HG03442 (cell line): Measurements from ENCODE around the gene GSTM1.

Experiments
- ATAC-seq: cut with Tn5 transposase; IDR thresholded peaks from one replicate; pipeline ENCODE4 v1.9.1; 2021; ENCODE audit warnings: mild to moderate bottlenecking, moderate library complexity; ENCODE audit not compliant: unreplicated experiment

The GSTM1 gene

GRCh38 chr1:109726007-109726406 lies 38.4 kb downstream of the GSTM1 start:
- no peak for ATAC-seq

- no peak for ATAC-seq
Measured at GRCh38 chr1:109726728-109727373, 39.2 kb downstream of the GSTM1 start.

- ATAC-seq = no peak
Measured at GRCh38 chr1:109728870-109729269, 41.3 kb downstream of the GSTM1 start.

GRCh38 chr1:109730666-109731065 lies 43.0 kb downstream of the GSTM1 start:
- no peak for ATAC-seq

GRCh38 chr1:109732390-109732881 lies 44.8 kb downstream of the GSTM1 start:
- no peak for ATAC-seq

GRCh38 chr1:109733236-109733870 lies 45.7 kb downstream of the GSTM1 start:
- ATAC-seq = no peak

- ATAC-seq = peak; percentile 89
Measured at GRCh38 chr1:109739738-109740614, 52.4 kb downstream of the GSTM1 start.

GRCh38 chr1:109740615-109741373 lies 53.2 kb downstream of the GSTM1 start, which contains the start of gene GSTM3:
Gene GSTM3 (minus strand): TSS chr1:109741038. CDS start chr1:109740287, 751 bp downstream.
- ATAC-seq = no peak
